ENCODE measurements around the gene GSTA1. TPM values are rescaled to one million over a fixed set of nuclear protein-coding genes. Genes with fewer than 3 reads are reported as not detected.
A peak's percentile ranks its signal among the peaks of the same experiment; 100 is the strongest.
"Not testable (repeated sequence)": the region's sequence is repeated elsewhere in the genome, so short reads cannot be mapped to it uniquely, and the experiment has no call there.

Gene GSTA1
- total RNA-seq, 3 donors from 2014 or later (not counting 1 experiment from before 2014, with no cell fraction given): not detected

DNA sequence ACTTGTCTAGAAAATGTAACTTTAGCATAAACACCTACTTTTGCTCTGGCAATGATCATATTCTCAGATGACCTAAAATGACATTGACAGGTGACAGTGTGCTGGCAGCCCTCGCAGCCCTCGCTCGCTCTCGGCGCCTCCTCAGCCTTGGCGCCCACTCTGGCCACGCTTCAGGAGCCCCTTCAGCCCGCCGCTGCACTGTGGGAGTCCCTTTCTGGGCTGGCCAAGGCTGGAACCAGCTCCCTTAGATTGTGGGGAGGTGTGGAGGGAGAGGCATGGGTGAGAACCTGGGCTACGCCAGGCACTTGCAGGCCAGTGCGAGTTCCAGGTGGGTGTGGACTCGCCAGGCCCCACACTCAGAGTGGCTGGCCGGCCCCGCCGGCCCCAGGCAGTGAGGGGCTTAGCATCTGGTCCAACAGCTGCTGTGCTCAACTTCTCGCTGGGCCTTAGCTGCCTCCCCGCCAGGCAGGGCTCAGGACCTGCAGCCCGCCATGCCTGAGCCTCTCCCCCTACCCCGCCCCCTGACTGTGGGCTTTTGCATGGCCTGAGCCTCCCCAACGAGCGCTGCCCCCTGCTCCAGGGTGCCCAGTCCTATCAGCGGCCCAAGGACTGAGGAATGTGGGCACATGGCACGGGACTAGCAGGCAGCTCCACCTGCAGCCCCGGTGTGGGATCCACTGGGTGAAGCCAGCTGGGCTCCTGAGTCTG is 17.2 kb downstream of the GSTA1 start:
- Mint-ChIP-seq H3K4me1 (peaks cover 0 to 8% of the 10 kb centered on the region in 2 donors), H3K36me3 (no peaks in the 10 kb centered on the region), H3K9me3 (no peaks in the 10 kb centered on the region), H3K27ac (no peak overlapping the region), H3K27me3 (ENCODE audit: low read depth in 2 of 2) (peaks cover 2 to 29% of the 10 kb centered on the region in 2 donors), H3K4me3 (no peak overlapping the region)
- Histone ChIP-seq H3K4me1 (ENCODE audit: control insufficient read depth, insufficient read depth, low read length) (no peaks in the 10 kb centered on the region), H3K27ac (ENCODE audit: low read length) (no peak overlapping the region), H3K27me3 (ENCODE audit: control insufficient read depth, insufficient read depth, low read length) (no peaks in the 10 kb centered on the region), H3K36me3 (ENCODE audit: control insufficient read depth, insufficient read depth, low read length) (no peaks in the 10 kb centered on the region), H3K4me3 (ENCODE audit: low read length) (no peak overlapping the region), H3K9me3 (ENCODE audit: control insufficient read depth, insufficient read depth, low read length) (no peaks in the 10 kb centered on the region)
- ATAC-seq (peak in 1 of 3 donors; percentile 14), DNase-seq (no peak)
- TF ChIP-seq, protein P1, sequence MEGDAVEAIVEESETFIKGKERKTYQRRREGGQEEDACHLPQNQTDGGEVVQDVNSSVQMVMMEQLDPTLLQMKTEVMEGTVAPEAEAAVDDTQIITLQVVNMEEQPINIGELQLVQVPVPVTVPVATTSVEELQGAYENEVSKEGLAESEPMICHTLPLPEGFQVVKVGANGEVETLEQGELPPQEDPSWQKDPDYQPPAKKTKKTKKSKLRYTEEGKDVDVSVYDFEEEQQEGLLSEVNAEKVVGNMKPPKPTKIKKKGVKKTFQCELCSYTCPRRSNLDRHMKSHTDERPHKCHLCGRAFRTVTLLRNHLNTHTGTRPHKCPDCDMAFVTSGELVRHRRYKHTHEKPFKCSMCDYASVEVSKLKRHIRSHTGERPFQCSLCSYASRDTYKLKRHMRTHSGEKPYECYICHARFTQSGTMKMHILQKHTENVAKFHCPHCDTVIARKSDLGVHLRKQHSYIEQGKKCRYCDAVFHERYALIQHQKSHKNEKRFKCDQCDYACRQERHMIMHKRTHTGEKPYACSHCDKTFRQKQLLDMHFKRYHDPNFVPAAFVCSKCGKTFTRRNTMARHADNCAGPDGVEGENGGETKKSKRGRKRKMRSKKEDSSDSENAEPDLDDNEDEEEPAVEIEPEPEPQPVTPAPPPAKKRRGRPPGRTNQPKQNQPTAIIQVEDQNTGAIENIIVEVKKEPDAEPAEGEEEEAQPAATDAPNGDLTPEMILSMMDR (IDR thresholded peaks at IDR 0.05): no peak
- intact Hi-C loops (cut with micrococcal nuclease): no loop called here
- 94% methylated on average over 24 of the region's 24 CpGs for WGBS (ENCODE audit: insufficient coverage)

DNA sequence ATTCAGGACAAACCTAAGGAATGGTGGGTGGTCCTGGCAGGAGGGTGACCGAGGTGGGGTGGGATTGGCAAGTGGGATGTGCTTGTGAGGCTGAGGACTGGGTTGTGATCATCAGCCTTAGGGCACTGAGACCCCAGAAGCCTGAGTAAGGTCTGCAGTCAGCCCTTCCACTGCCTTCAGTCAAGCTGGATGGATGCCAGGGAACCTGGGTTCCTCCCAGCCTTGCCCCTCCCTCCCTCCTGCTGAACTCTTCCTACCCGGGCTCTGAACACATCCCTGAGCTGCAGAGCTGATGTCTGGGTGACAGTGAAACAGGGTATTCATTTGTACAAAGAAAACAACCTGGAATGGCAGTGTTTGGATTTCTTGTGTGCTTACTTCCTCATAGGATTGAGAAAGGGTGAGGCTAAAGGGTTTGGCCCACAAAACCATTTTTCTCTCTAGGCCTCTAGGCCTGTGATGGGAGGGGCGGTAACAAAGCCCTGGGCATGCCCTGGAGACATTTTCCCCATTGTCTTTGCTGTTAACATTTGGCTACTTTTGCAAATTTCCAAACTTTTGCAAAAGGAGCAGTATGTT is 20.8 kb downstream of the GSTA1 start:
- H3K36me3 ChIP-seq (ENCODE audit: control insufficient read depth, insufficient read depth, low read length); H3K27ac Mint-ChIP-seq; H3K27me3 ChIP-seq (ENCODE audit: control insufficient read depth, insufficient read depth, low read length); H3K4me3 Mint-ChIP-seq; H3K9me3 Mint-ChIP-seq; ATAC-seq; intact Hi-C loops (cut with micrococcal nuclease); H3K36me3 Mint-ChIP-seq; H3K4me3 ChIP-seq (ENCODE audit: low read length); H3K9me3 ChIP-seq (ENCODE audit: control insufficient read depth, insufficient read depth, low read length); DNase-seq; H3K4me1 Mint-ChIP-seq; H3K27ac ChIP-seq (ENCODE audit: low read length); H3K4me1 ChIP-seq (ENCODE audit: control insufficient read depth, insufficient read depth, low read length): not testable (repeated sequence)
- 64% methylated on average over 2 of the region's 3 CpGs for WGBS (ENCODE audit: insufficient coverage)
- H3K27me3 Mint-ChIP-seq (ENCODE audit: low read depth in 2 of 2): peaks cover 12 to 48% of the 10 kb centered on the region in 2 donors

DNA sequence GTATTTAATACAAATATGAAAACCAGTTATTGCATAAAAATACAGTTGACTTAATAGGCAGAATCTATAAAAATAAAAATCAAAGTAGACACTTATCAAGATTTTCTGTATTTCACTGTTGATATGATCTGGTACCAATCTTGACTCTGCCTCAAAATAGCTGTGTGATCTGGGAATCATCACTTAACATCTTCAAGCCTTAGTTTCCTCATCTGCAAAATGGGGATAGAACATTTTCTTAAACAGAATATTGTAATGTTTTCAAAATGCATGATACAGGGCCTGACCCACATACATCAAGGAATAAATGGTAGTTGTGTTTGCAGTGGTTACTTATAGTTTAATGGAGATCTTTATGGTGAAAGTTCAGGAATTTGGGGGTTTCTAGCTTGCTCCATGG is 21.4 kb downstream of the GSTA1 start:
- intact Hi-C loops (cut with micrococcal nuclease); H3K4me3 Mint-ChIP-seq; H3K36me3 Mint-ChIP-seq; H3K4me1 ChIP-seq (ENCODE audit: control insufficient read depth, insufficient read depth, low read length); H3K9me3 ChIP-seq (ENCODE audit: control insufficient read depth, insufficient read depth, low read length); H3K4me1 Mint-ChIP-seq; DNase-seq; H3K27ac Mint-ChIP-seq; H3K4me3 ChIP-seq (ENCODE audit: low read length); H3K36me3 ChIP-seq (ENCODE audit: control insufficient read depth, insufficient read depth, low read length); H3K27ac ChIP-seq (ENCODE audit: low read length); ATAC-seq; H3K27me3 ChIP-seq (ENCODE audit: control insufficient read depth, insufficient read depth, low read length); H3K9me3 Mint-ChIP-seq: not testable (repeated sequence)
- H3K27me3 Mint-ChIP-seq (ENCODE audit: low read depth in 2 of 2): peaks cover 14 to 48% of the 10 kb centered on the region in 2 donors

DNA sequence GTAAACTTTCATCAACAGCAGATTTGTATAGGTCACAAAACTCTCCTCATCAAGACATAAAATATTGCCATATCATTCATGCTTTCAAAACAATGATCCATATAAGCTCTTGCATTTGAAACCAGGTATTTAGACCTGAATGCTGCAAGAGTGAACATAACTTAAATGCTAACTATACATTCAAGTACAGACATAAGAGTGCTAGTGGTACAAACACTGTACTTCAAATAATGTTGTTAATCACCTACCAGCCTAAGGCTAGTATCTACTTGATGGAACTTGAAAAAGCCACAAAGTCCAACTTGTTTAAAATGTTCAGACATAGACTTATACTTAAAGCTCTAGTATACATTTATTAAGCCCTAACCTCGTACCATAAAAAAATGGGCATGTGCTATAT is 24.4 kb downstream of the GSTA1 start:
- Mint-ChIP-seq H3K4me3 (no peak overlapping the region), H3K27ac (no peak overlapping the region), H3K9me3 (no peaks in the 10 kb centered on the region), H3K27me3 (ENCODE audit: low read depth in 2 of 2) (peaks cover 23 to 41% of the 10 kb centered on the region in 2 donors), H3K4me1 (no peaks in the 10 kb centered on the region), H3K36me3 (no peaks in the 10 kb centered on the region)
- Histone ChIP-seq H3K27me3 (ENCODE audit: control insufficient read depth, insufficient read depth, low read length) (no peaks in the 10 kb centered on the region), H3K9me3 (ENCODE audit: control insufficient read depth, insufficient read depth, low read length) (no peaks in the 10 kb centered on the region), H3K27ac (ENCODE audit: low read length) (no peak overlapping the region), H3K36me3 (ENCODE audit: control insufficient read depth, insufficient read depth, low read length) (no peaks in the 10 kb centered on the region), H3K4me3 (ENCODE audit: low read length) (no peak overlapping the region), H3K4me1 (ENCODE audit: control insufficient read depth, insufficient read depth, low read length) (no peaks in the 10 kb centered on the region)
- DNase-seq (no peak), ATAC-seq (no peak)
- WGBS (ENCODE audit: insufficient coverage): 74% methylated on average over 1 of the region's 1 CpG
- TF ChIP-seq, protein P1 (IDR thresholded peaks at IDR 0.05): no peak
- intact Hi-C loops (cut with micrococcal nuclease): no loop called here

DNA sequence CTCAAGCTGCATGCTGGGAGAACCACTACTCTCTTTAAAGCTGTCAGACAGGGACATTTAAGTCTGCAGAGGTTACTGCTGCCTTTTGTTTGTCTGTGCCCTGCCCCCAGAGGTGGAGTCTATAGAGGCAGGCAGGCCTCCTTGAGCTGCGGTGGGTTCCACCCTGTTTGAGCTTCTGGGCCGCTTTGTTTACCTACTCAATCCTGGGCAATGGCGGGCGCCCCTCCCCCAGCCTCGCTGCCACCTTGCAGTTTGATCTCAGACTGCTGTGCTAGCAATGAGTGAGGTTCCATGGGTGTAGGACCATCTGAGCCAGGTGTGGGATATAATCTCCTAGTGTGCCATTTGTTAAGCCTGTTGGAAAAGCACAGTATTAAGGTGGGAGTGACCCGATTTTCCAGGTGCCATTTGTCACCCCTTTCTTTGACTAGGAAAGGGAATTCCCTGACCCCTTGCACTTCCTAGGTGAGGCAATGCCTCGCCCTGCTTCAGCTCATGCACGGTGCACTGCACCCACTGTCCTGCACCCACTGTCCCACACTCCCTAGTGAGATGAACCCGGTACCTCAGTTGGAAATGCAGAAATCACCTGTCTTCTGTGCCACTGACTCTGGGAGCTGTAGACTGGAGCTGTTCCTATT is 26.8 kb downstream of the GSTA1 start:
- H3K36me3 Mint-ChIP-seq; H3K27ac ChIP-seq (ENCODE audit: low read length); H3K4me1 ChIP-seq (ENCODE audit: control insufficient read depth, insufficient read depth, low read length); H3K9me3 ChIP-seq (ENCODE audit: control insufficient read depth, insufficient read depth, low read length); H3K27ac Mint-ChIP-seq; H3K4me3 Mint-ChIP-seq; ATAC-seq; H3K36me3 ChIP-seq (ENCODE audit: control insufficient read depth, insufficient read depth, low read length); H3K4me1 Mint-ChIP-seq; DNase-seq; H3K4me3 ChIP-seq (ENCODE audit: low read length); H3K9me3 Mint-ChIP-seq; intact Hi-C loops (cut with micrococcal nuclease); H3K27me3 ChIP-seq (ENCODE audit: control insufficient read depth, insufficient read depth, low read length): not testable (repeated sequence)
- peaks cover 21 to 29% of the 10 kb centered on the region in 2 donors for H3K27me3 Mint-ChIP-seq (ENCODE audit: low read depth in 2 of 2)
- WGBS (ENCODE audit: insufficient coverage): 89% methylated on average over 9 of the region's 9 CpGs

DNA sequence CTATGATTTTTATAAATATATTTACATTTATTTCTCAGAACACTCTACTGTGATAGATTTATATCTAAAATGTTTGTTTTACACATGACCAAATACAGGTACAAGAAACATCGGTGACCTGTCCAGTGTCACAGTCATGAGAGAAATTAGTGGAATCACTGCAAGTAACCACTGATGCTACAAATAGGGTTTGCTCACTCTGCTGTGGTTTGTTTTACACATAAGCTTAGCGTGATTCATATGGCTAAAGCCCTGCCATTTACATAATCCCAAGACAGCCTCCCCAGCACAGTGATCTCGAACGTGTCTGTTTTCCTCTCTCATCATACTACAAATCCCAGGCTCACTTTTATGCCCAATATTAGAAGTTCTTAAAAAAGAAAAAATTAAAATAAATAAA is 34.2 kb downstream of the GSTA1 start:
- H3K9me3 Mint-ChIP-seq; H3K36me3 ChIP-seq (ENCODE audit: control insufficient read depth, insufficient read depth, low read length); intact Hi-C loops (cut with micrococcal nuclease); H3K27me3 Mint-ChIP-seq (ENCODE audit: low read depth in 2 of 2); H3K4me3 Mint-ChIP-seq; H3K4me1 Mint-ChIP-seq; H3K27ac Mint-ChIP-seq; H3K4me3 ChIP-seq (ENCODE audit: low read length); H3K9me3 ChIP-seq (ENCODE audit: control insufficient read depth, insufficient read depth, low read length); DNase-seq; H3K4me1 ChIP-seq (ENCODE audit: control insufficient read depth, insufficient read depth, low read length); H3K27me3 ChIP-seq (ENCODE audit: control insufficient read depth, insufficient read depth, low read length); ATAC-seq; H3K27ac ChIP-seq (ENCODE audit: low read length); H3K36me3 Mint-ChIP-seq: not testable (repeated sequence)
- 100% methylated on average over 1 of the region's 4 CpGs for WGBS (ENCODE audit: insufficient coverage)
